Keratinocyte (primary cell): ENCODE data around the gene UPK1A. TPM values are rescaled to one million over a fixed set of nuclear protein-coding genes. Genes with fewer than 3 reads are reported as not detected.

Experiments used
- DNase-seq: peaks from one replicate; pipeline ENCODE4 v3.0.0-alpha.2; 2011; ENCODE audit warnings: low read depth, missing footprints, low spot score
- FAIRE-seq: peaks from 2 replicates; lab custom pipeline; 2011; peaks lifted over from hg19 to GRCh38; lab: Jason Lieb, UNC
- H2AFZ ChIP-seq: 2 replicates; pipeline ENCODE4 v1.6.0; 2012; ENCODE audit warnings: low read length, control low read depth, inconsistent platforms; ENCODE audit not compliant: control insufficient read depth
- H3K27ac ChIP-seq: 2 replicates; pipeline ENCODE4 v1.5.1; 2011; ENCODE audit warnings: low read length; ENCODE audit not compliant: control insufficient read depth, insufficient read depth
- H3K27me3 ChIP-seq: 3 replicates; pipeline ENCODE4 v1.6.0; 2011; ENCODE audit warnings: low read length; ENCODE audit not compliant: control insufficient read depth, insufficient read depth; ENCODE audit errors: extremely low read depth
- H3K36me3 ChIP-seq, 2 experiments: 2 replicates in 1 of 2; 3 replicates in 1 of 2; pipeline ENCODE4 v1.5.1; 2011; ENCODE audit warnings: low read length in 2 of 2, mild to moderate bottlenecking in 1 of 2; ENCODE audit not compliant: control insufficient read depth in 2 of 2, insufficient read depth in 2 of 2; ENCODE audit errors: extremely low read depth in 1 of 2
- H3K4me1 ChIP-seq: 3 replicates; pipeline ENCODE4 v1.5.1; 2011; ENCODE audit warnings: low read length; ENCODE audit not compliant: control insufficient read depth, insufficient read depth; ENCODE audit errors: extremely low read depth
- H3K4me2 ChIP-seq: 3 replicates; pipeline ENCODE4 v1.6.0; 2011; ENCODE audit warnings: low read depth, low read length; ENCODE audit not compliant: control insufficient read depth, insufficient read depth; ENCODE audit errors: extremely low read depth
- H3K4me3 ChIP-seq, 3 experiments: fragments of 200-600 bp in 1 of 3; sonication (generic) in 1 of 3; 2 replicates in 2 of 3; 3 replicates in 1 of 3; pipeline ENCODE4 v1.5.1; 2011 to 2016; ENCODE audit warnings: low read length in 3 of 3, mild to moderate bottlenecking in 3 of 3, control low read depth in 2 of 3, inconsistent platforms in 1 of 3, low read depth in 1 of 3, mixed read lengths in 1 of 3, mixed run types in 1 of 3, moderate library complexity in 1 of 3; ENCODE audit not compliant: control insufficient read depth in 2 of 3, insufficient read depth in 2 of 3; ENCODE audit errors: extremely low read depth in 1 of 3
- H3K79me2 ChIP-seq: 2 replicates; pipeline ENCODE4 v1.6.0; 2012; ENCODE audit warnings: low read length; ENCODE audit not compliant: control insufficient read depth, insufficient read depth
- H3K9ac ChIP-seq: 3 replicates; pipeline ENCODE4 v1.6.0; 2011; ENCODE audit warnings: low read length; ENCODE audit not compliant: control insufficient read depth, insufficient read depth; ENCODE audit errors: extremely low read depth
- H3K9me1 ChIP-seq: 3 replicates; pipeline ENCODE4 v1.6.0; 2011; ENCODE audit warnings: low read length; ENCODE audit not compliant: control insufficient read depth, insufficient read depth; ENCODE audit errors: extremely low read depth
- H3K9me3 ChIP-seq: 2 replicates; pipeline ENCODE4 v1.5.1; 2012; ENCODE audit warnings: low read depth, low read length; ENCODE audit not compliant: control insufficient read depth
- H4K20me1 ChIP-seq: 3 replicates; pipeline ENCODE4 v1.6.0; 2011; ENCODE audit warnings: low read length; ENCODE audit not compliant: control insufficient read depth, insufficient read depth; ENCODE audit errors: extremely low read depth
- EZH2 ChIP-seq: IDR thresholded peaks from one replicate; pipeline ENCODE4 v1.6.1; 2012; ENCODE audit warnings: inconsistent platforms, mild to moderate bottlenecking, low read length, moderate library complexity
- dilution Hi-C: fragments of 300-500 bp; cut with MboI; formaldehyde crosslinking; loops from one replicate; pipeline ENCODE4 v1.7.0; 2020; ENCODE audit warnings: low sequenced_read_pairs; ENCODE audit not compliant: extremely low pct_ligation_motif_present
- polyA plus RNA-seq, 5 experiments: library from polyadenylated mRNA; depleted of rRNA in 3 of 5; stranded (reverse) in 3 of 5; stranded (forward) in 1 of 5; unstranded in 1 of 5; fragments of >200 nt; gene quantifications; 1 replicate in 1 of 5; 2 replicates in 3 of 5; 3 replicates in 1 of 5; pipeline versions ENCODE4 v1.2.1 to v1.2.3, GENCODE V29; 2011 to 2012; ENCODE audit warnings: missing spikeins in 2 of 5, low read depth in 1 of 5, low replicate concordance in 1 of 5
- TF ChIP-seq, protein P1 (sequence below), 3 experiments: IDR thresholded peaks in 1 of 3; conservative IDR thresholded peaks in 1 of 3; optimal IDR thresholded peaks in 1 of 3; 2 replicates in 2 of 3; 3 replicates in 1 of 3; pipeline versions ENCODE3 to v1.5.1; 2011; ENCODE audit warnings: low read length in 3 of 3, mild to moderate bottlenecking in 3 of 3, moderate library complexity in 2 of 3, control low read depth in 1 of 3, inconsistent platforms in 1 of 3; ENCODE audit not compliant: insufficient read depth in 2 of 3; ENCODE audit errors: extremely low read depth in 1 of 3

UPK1A gene
- polyA plus RNA-seq, 1 donor (not counting 4 experiments of a cell fraction or from before 2014, with no cell fraction given) = 0.09 TPM

DNA sequence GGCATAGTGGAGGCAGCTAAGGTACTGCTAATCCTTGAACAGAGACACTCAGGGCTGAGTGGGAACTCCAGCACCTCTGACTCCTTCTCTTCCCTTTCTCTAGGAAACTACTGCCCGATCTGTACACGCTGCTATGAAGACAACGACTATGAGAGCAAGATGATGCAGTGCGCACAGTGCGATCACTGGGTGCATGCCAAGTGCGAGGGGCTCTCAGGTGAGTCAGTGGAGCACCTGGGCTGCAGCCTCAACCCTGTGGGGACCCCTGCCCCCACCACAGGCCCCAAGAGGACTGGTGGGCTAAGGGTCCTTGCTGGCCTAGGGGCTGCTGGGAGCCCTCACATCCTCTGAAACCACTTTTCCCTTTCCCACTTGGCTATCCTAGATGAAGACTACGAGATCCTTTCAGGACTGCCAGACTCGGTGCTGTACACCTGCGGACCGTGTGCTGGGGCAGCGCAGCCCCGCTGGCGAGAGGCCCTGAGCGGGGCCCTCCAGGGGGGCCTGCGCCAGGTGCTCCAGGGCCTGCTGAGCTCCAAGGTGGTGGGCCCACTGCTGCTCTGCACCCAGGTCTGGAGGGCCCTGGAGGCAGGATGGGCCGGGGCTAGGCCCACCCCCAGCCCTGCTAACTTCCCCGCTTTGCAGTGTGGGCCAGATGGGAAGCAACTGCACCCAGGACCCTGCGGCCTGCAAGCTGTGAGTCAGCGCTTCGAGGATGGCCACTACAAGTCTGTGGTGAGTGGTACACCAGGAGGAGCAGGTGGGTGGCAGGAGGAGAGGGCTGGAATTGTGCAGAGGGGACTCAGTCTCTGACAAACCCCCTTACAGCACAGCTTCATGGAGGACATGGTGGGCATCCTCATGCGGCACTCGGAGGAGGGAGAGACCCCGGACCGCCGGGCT is 61.0 kb downstream of the UPK1A start:
- Histone ChIP-seq H3K27ac (no peak overlapping the region), H3K4me1 (no peaks in the 10 kb centered on the region), H3K9me3 (no peaks in the 10 kb centered on the region), H3K79me2 (peaks cover 13% of the 10 kb centered on the region), H3K36me3 (peaks cover 69 to 74% of the 10 kb centered on the region in 2 experiments), H3K4me2 (no peak overlapping the region), H2AFZ (no peak overlapping the region), H3K4me3 (no peak overlapping the region), H3K9me1 (no peaks in the 10 kb centered on the region), H3K9ac (no peak overlapping the region), H4K20me1 (no peaks in the 10 kb centered on the region), H3K27me3 (no peaks in the 10 kb centered on the region)
- FAIRE-seq = no peak
- dilution Hi-C loops = no loop called here
- DNase-seq = no peak
- TF ChIP-seq, protein P1, sequence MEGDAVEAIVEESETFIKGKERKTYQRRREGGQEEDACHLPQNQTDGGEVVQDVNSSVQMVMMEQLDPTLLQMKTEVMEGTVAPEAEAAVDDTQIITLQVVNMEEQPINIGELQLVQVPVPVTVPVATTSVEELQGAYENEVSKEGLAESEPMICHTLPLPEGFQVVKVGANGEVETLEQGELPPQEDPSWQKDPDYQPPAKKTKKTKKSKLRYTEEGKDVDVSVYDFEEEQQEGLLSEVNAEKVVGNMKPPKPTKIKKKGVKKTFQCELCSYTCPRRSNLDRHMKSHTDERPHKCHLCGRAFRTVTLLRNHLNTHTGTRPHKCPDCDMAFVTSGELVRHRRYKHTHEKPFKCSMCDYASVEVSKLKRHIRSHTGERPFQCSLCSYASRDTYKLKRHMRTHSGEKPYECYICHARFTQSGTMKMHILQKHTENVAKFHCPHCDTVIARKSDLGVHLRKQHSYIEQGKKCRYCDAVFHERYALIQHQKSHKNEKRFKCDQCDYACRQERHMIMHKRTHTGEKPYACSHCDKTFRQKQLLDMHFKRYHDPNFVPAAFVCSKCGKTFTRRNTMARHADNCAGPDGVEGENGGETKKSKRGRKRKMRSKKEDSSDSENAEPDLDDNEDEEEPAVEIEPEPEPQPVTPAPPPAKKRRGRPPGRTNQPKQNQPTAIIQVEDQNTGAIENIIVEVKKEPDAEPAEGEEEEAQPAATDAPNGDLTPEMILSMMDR (optimal IDR thresholded peaks at IDR 0.05 in 1 of 3, IDR thresholded peaks at IDR 0.05 in 1 of 3, conservative IDR thresholded peaks at IDR 0.05 in 1 of 3; ENCODE audit: extremely low read depth in 1 of 3, insufficient read depth in 2 of 3, low read length in 3 of 3) = no peak
- no peak for TF ChIP-seq EZH2

Other genes starting within 250 kb of the UPK1A start
- not detected in 3 replicates for gene FFAR2, start 218.3 kb upstream of the UPK1A start, polyA plus RNA-seq
- 53.5 to 188 TPM (median 85.4 TPM) in 3 replicates for gene KRTDAP, start 176.1 kb upstream of the UPK1A start, polyA plus RNA-seq
- 235 to 251 TPM (median 238 TPM) in 3 replicates for gene DMKN, start 152.9 kb upstream of the UPK1A start, polyA plus RNA-seq
- gene SBSN, start 138.2 kb upstream of the UPK1A start, polyA plus RNA-seq = 28.8 to 59.0 TPM (median 49.0 TPM) in 3 replicates
- gene GAPDHS, start 133.1 kb upstream of the UPK1A start, polyA plus RNA-seq = 0.08 TPM in 1 of 3 replicates, not detected in the others
- gene TMEM147, start 120.9 kb upstream of the UPK1A start, polyA plus RNA-seq = 130 to 206 TPM (median 134 TPM) in 3 replicates
- gene ATP4A, start 102.9 kb upstream of the UPK1A start, polyA plus RNA-seq = not detected in 3 replicates
- not detected in 3 replicates for gene PMIS2, start 80.3 kb upstream of the UPK1A start, polyA plus RNA-seq
- 3.1 to 3.7 TPM (median 3.5 TPM) in 3 replicates for gene HAUS5, start 53.8 kb upstream of the UPK1A start, polyA plus RNA-seq
- 29.8 to 40.8 TPM (median 30.4 TPM) in 3 replicates for gene RBM42, start 37.5 kb upstream of the UPK1A start, polyA plus RNA-seq
- 0.14 to 0.99 TPM (median 0.43 TPM) in 3 replicates for gene ETV2, start 24.8 kb upstream of the UPK1A start, polyA plus RNA-seq
- gene COX6B1, start 18.2 kb upstream of the UPK1A start, polyA plus RNA-seq = 509 to 705 TPM (median 560 TPM) in 3 replicates
- not detected in 3 replicates for gene ZBTB32, start 38.0 kb downstream of the UPK1A start, polyA plus RNA-seq
- gene KMT2B, start 51.5 kb downstream of the UPK1A start, polyA plus RNA-seq = 7.7 to 16.7 TPM (median 8.8 TPM) in 3 replicates
- 0.27 to 1.2 TPM (median 0.34 TPM) in 3 replicates for gene IGFLR1, start 75.9 kb downstream of the UPK1A start, polyA plus RNA-seq
- gene U2AF1L4, start 78.9 kb downstream of the UPK1A start, polyA plus RNA-seq = 8.9 to 14.7 TPM (median 11.4 TPM) in 3 replicates
- 36.2 to 53.8 TPM (median 49.7 TPM) in 3 replicates for gene PSENEN, start 79.1 kb downstream of the UPK1A start, polyA plus RNA-seq
- 6.7 to 11.8 TPM (median 9.2 TPM) in 3 replicates for gene LIN37, start 82.1 kb downstream of the UPK1A start, polyA plus RNA-seq
- not detected in 3 replicates for gene HSPB6, start 90.5 kb downstream of the UPK1A start, polyA plus RNA-seq
- gene PROSER3, start 91.7 kb downstream of the UPK1A start, polyA plus RNA-seq = 5.3 to 15.5 TPM (median 5.5 TPM) in 3 replicates
- 0.23 to 0.93 TPM (median 0.49 TPM) in 3 replicates for gene ARHGAP33, start 109.0 kb downstream of the UPK1A start, polyA plus RNA-seq
- not detected in 3 replicates for gene PRODH2, start 146.3 kb downstream of the UPK1A start, polyA plus RNA-seq
- not detected in 3 replicates for gene NPHS1, start 186.0 kb downstream of the UPK1A start, polyA plus RNA-seq
- gene KIRREL2, start 190.4 kb downstream of the UPK1A start, polyA plus RNA-seq = 0.02 TPM in 1 of 3 replicates, not detected in the others
- 0.50 to 0.95 TPM (median 0.66 TPM) in 3 replicates for gene APLP1, start 202.1 kb downstream of the UPK1A start, polyA plus RNA-seq
- 3.9 to 6.0 TPM (median 5.0 TPM) in 3 replicates for gene NFKBID, start 234.0 kb downstream of the UPK1A start, polyA plus RNA-seq
- 0.19 to 0.30 TPM (median 0.25 TPM) in 3 replicates for gene HCST, start 236.0 kb downstream of the UPK1A start, polyA plus RNA-seq
- not detected in 3 replicates for gene TYROBP, start 241.8 kb downstream of the UPK1A start, polyA plus RNA-seq